PFSK-1 (cell line): ENCODE data around the gene CLSTN1.

Experiments used
- FOXP2 ChIP-seq: optimal IDR thresholded peaks from 2 replicates; pipeline ENCODE3; 2011; ENCODE audit warnings: borderline replicate concordance, control low read depth, inconsistent platforms; ENCODE audit not compliant: insufficient read depth; ENCODE audit errors: extremely low read length, extremely low read depth
- POLR2AphosphoS5 ChIP-seq: IDR thresholded peaks from 2 replicates; pipeline ENCODE4 v1.6.1; 2012; ENCODE audit warnings: low read depth, mild to moderate bottlenecking, control low read depth, low read length, moderate library complexity
- REST ChIP-seq, 2 experiments: IDR thresholded peaks; 2 replicates each; pipeline versions ENCODE4 v1.6.1 to v1.8.0; 2011 to 2012; ENCODE audit warnings: low read depth in 2 of 2, low read length in 2 of 2, control low read depth in 1 of 2, inconsistent platforms in 1 of 2, mild to moderate bottlenecking in 1 of 2, moderate library complexity in 1 of 2; ENCODE audit not compliant: insufficient read depth in 1 of 2
- SIN3A ChIP-seq: IDR thresholded peaks from 2 replicates; pipeline ENCODE4 v1.6.1; 2012; ENCODE audit warnings: mild to moderate bottlenecking, low read length, moderate library complexity, borderline replicate concordance; ENCODE audit not compliant: insufficient read depth
- TAF1 ChIP-seq: IDR thresholded peaks from 2 replicates; pipeline ENCODE4 v1.6.1; 2012; ENCODE audit warnings: low read length, control low read depth, borderline replicate concordance; ENCODE audit not compliant: insufficient read depth

The CLSTN1 gene

DNA sequence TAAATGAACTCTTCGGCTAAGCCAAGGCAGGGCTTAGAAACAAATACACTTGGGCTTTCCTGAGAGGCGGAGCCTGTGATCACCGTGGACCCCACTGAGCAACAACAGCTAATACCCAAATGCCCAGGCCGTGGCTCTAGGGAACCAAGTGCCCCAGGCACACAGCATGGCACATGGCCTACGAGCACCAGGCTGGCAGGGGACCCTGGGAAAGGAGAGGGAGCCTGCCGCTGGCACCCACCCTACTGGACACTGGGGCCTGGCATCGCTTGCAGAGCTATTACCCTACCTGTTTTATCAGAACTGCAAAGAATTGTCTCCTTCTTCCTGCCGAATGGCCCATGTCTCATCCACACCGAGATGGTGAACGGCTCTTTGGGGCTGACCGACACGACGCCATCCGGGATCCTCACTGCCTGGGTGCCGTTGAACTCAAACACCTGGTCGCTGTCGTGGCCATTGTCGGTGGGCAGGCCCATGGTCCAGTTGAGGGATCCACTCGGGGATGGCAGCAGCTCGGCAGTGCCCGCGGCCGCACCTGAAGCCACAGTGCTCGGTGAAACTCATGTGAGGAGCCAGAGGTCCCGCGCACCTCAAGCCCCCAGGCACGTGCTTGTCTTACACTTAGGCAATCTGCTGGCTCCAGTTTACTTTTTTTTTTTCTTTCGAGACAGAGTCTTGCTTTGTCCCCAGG is 79.5 kb downstream of the CLSTN1 start:
- TF ChIP-seq SIN3A (no peak), REST (IDR thresholded peaks at IDR 0.05; ENCODE audit: insufficient read depth in 1 of 2, low read depth in 2 of 2, low read length in 2 of 2) (no peak), TAF1 (no peak)

DNA sequence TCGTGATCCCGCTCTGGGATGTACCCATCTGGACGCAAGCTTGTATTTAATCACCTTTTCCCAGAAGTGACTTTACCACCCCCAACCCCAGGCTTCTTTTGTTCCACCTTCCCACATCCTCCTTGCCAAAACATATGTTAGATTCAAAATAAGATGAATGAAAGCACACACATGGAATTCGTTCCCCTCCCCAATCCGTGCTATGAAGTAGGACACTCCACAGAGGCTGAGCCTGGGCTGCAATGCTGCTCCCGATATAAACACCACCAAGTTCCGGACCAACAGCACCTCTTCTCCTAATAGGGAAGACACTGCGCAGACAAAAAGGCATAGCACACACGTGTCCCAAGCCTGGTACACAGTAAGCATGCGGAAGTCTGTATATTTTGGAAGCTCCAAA is 86.1 kb downstream of the CLSTN1 start:
- TF ChIP-seq SIN3A (no peak), POLR2AphosphoS5 (no peak), TAF1 (no peak), FOXP2 (no peak), REST (IDR thresholded peaks at IDR 0.05; ENCODE audit: insufficient read depth in 1 of 2, low read depth in 2 of 2, low read length in 2 of 2) (no peak)

GRCh38 chr1:9737057-9737456 is 86.7 kb downstream of the CLSTN1 start:
- TF ChIP-seq FOXP2 = no peak
- no peak for TF ChIP-seq REST (IDR thresholded peaks at IDR 0.05; ENCODE audit: insufficient read depth in 1 of 2, low read depth in 2 of 2, low read length in 2 of 2)
- TF ChIP-seq TAF1 = no peak

- TF ChIP-seq POLR2AphosphoS5 (no peak), REST (IDR thresholded peaks at IDR 0.05; ENCODE audit: insufficient read depth in 1 of 2, low read depth in 2 of 2, low read length in 2 of 2) (no peak), FOXP2 (no peak), SIN3A (no peak), TAF1 (no peak)
Measured at GRCh38 chr1:9736241-9736640, 87.5 kb downstream of the CLSTN1 start.

GRCh38 chr1:9735800-9736199 is 88.0 kb downstream of the CLSTN1 start:
- TF ChIP-seq POLR2AphosphoS5 (no peak), SIN3A (no peak), REST (IDR thresholded peaks at IDR 0.05; ENCODE audit: insufficient read depth in 1 of 2, low read depth in 2 of 2, low read length in 2 of 2) (no peak), TAF1 (no peak), FOXP2 (no peak)
